GM19025 (cell line): Measurements from ENCODE around the gene KIAA0040.
A peak's percentile ranks its signal among the peaks of the same experiment; 100 is the strongest.

ENCODE experiments used
- ATAC-seq: cut with Tn5 transposase; IDR thresholded peaks from one replicate; pipeline ENCODE4 v1.9.1; 2021; ENCODE audit warnings: mild to moderate bottlenecking, low read depth, moderate library complexity; ENCODE audit not compliant: unreplicated experiment

KIAA0040 gene

GRCh38 chr1:175192630-175193526 is at the start of gene KIAA0040:
Gene KIAA0040 (minus strand): TSS chr1:175192776. CDS start chr1:175161013, 31,763 bp downstream.
- ATAC-seq, result peak; percentile 55

DNA sequence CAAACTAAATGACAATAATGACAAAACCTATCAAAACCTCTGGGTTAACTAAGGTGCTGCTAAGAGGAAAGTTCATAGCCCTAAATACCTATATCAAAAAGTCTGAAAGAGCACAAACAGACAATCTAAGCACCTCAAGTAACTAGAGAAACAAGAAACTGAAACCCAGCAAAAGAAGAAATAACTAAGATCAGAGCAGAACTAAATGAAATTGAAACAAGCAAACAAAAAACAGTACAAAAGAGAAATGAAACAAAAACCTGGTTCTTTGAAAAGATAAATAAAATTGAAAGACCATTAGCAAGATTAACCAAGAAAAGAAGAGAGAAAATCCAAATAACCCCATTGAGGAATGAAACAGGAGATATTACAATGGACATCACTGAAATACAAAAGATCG is 44.8 kb upstream of the KIAA0040 start:
- peak; percentile 74 for ATAC-seq

DNA sequence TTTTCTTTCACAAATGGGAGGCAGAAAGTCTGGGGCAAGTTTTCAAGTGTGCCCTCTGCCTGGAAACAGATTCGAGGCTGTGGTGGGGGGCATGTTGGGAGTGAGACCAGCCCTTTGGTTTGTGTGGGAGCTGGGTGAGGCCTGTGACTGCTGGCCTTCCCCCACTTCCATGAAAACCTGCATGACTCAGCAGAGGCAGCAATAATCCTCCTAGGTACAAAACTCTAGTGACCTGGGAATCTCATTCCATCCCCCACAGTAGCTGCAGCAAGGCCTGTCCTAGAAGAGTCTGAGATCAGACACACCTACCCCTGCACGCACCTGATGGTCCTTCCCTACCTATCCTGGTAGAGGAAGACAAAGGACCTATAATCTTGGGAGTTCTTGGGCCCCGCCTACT is 42.1 kb upstream of the KIAA0040 start:
- ATAC-seq, result no peak

DNA sequence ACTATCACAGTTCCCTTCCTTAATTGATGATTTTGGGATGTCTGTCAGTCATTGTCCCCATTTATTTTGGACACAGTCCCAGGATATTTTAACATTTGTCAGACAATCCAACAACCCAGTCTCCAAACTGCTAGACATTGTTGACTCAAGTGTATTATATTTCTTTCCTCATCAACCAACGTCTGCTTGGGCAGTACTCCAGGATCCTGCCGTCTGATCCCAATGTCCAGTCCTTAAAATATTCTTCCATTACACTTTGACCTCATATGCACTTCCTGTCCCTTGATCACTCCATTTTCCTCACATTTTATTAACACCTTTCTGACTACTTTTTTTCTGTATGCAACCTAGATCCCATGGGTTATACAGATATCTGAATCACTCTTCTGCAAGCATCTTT is 39.8 kb upstream of the KIAA0040 start:
- ATAC-seq, result no peak

DNA sequence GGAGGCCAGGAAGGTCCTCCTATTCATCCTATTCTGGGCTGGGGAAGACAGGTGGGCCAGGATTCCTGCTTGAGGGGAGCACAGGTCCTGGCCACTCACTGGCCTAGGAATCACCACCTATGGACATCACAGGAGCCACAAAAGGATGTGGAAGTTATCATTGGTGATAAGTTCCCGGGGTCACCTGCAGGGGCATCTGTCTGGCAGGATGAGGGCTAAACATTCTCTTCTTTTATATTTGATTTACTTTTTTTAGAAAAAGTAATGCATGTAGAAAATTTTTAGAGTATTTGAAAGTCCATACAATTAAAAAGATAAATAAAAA is 33.2 kb upstream of the KIAA0040 start:
- ATAC-seq, result peak; percentile 18

DNA sequence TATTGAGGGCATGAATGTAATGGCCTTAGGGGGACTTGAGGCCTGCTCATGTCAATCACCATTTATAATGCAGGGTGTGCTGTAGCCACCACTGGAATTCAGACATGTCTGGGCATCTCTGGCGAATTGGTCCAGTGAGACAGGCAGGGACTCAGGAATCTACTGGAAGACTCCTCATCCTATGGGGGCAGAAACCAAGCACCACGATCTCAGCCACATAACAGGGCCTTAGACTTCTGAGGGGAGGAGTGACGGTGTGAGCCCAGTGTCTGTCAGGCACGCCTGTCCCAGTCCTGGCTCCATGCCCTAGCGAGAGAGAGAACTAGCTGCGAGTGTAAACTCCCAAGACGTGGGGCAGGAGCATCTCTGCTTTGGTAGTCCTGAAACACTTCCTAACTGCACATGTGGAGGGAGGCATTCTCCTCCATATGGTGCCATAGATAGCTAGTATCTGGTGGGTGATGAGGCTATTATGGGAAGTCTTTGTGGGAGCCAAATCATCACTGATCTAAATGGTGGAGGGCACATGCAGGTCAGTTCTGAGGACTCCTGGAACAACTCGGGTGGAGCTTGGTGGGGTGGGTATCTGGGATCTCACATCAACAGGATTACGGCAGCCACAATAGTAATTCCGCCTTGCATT is 29.8 kb upstream of the KIAA0040 start:
- ATAC-seq, result no peak

DNA sequence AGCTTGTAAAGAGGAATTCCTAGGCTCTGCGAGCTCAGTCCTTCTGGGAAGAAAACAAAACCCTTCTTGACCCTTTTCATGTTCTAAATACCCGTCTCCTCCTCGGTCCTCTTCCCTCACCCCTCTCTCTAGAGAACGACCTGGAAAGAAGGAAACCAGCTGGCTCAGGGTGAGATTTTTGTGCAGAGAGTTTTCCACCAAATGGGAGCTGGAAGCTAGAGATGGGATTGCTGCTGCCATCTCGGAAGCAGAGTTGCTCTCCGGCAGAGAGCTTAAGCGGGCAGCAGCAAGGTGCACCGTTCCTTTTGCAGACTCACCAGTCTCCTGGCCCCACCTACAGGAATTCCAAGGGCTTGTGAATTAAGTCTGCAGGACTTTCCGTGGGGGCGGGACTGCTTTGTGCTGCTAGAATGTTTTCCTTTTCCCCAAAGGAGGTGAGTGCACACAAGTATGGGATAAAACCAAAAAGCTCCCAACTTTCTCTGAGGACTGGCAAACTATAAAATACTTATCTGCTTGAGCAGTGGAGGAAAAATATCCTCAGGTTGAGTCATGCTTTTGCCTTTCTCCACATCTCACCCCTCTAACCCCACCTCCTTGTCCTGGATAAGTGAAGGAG is 29.1 kb upstream of the KIAA0040 start:
- no peak for ATAC-seq

DNA sequence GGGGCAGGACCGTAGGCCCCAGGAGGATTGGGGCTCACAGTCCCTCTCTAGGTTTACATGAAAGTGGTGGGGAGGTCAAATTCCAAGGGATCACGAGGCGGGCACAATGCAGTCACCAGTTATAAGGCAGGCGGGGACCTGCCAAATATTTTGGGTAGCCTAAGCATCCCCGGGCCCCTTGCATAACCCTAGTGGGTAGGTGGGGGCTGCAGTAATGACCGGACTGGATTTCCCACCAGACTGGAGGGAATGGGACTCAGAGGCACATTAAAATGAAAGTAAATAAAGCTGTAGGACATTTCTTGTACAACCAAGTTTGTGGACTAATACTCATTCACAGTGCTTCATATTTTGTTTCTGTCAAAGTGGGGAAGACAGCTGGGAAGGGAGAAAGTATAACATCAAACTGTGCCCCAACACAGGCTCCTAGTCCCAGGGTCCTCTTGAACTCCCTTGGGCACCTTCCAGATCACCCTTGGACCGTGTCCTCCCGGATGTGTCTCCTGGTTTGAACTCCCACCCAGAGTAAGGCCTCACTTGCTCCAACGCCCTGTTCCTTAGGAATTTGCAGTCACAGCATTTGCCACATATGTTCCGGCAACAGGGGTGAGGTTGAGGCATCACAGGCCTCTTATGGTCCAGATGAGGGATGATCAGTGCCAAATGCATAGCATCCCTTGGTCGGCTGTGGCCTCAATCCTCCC is 28.4 kb upstream of the KIAA0040 start:
- no peak for ATAC-seq

DNA sequence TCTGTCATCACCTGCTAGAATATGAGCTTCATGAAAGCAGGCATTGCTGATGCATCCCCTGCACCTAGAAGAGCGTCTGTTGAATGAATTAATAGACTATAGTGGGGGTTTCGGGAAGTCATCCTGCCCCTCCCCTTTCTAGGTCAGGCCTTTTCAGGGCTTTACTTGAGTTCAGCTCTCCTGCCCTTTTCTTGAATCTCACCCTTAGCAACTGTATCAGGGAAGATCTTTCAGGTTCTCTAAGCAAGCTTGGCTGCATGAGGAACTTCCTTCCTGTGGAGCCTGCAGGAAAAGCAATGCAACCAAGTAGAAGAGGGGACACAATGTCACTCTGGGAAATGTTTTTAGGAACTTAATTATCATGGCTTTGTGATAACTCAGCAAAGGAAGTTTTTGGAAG is 27.2 kb upstream of the KIAA0040 start:
- no peak for ATAC-seq

DNA sequence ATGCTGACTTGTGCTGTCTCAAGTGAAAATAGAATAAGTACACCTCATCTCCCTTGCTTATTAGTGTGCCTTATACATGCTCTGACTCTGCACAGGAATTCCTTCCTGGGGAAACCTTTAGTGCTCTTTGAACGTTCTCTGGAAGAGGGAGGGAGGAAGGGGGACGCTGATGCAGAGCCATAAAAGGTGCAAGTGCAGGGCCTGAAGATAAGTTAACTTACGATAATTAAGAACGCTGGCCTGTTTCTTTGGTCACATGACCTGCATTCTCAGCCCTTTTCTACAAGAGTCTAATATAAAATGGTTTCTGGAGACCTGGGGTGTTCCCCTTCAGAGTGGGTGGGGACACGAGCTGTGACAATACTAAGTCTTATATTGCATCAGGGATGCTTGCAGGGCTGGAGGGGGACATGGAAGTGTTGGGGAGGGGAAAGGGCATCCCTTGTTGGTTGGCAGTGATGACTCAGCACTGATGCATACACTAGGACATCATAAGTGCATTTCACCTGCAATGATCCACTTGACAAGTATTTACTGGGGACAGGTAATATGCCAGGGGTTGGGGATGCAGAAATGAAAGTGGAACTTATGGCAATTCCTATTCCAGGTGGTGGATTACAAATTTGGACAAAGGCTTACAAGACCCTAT is 26.3 kb upstream of the KIAA0040 start:
- no peak for ATAC-seq

GRCh38 chr1:175217721-175218531 is 25.4 kb upstream of the KIAA0040 start:
- ATAC-seq, result no peak

GRCh38 chr1:175216444-175216843 is 23.9 kb upstream of the KIAA0040 start:
- no peak for ATAC-seq

DNA sequence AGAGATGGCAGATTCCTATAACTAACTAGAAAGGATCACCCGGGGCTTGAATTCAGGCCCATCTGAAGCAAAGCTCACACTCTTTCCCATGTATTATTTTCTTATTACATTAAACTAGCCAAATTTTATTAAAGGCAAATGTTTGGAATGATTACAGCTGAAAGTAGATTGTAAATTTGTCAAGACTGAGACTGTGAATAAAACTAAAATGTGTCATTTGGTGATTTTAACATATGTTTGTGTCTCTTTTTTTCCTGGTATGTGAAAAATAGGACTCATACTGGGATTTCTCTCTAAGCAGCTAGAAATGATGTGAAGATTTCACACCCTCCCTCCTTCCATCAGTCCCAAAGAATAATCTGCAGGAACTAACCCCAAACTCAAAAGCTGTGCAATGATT is 19.1 kb upstream of the KIAA0040 start:
- ATAC-seq, result no peak

DNA sequence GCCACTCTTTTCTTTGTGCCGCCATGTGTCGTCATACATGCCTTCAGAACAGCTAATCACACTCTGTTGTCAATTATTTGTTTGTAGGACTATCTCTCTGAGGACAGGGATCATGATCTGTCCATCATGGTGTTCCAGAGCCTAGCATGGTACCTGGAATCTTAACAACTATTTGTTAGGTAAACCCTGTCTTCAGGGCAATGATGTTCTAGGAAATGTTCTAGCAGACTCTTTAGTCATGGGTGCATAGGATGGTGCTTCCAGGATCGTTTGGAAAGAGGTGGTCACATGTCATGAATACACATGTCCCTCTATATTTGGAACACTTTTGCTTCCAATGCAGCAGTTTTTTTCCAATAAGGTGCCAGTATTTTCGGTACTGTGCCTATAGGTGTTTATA is 18.2 kb upstream of the KIAA0040 start:
- ATAC-seq, result no peak

GRCh38 chr1:175209493-175209921 is 16.9 kb upstream of the KIAA0040 start:
- ATAC-seq, result peak; percentile 37

GRCh38 chr1:175208773-175209492 is 16.4 kb upstream of the KIAA0040 start:
- peak; percentile 87 for ATAC-seq

DNA sequence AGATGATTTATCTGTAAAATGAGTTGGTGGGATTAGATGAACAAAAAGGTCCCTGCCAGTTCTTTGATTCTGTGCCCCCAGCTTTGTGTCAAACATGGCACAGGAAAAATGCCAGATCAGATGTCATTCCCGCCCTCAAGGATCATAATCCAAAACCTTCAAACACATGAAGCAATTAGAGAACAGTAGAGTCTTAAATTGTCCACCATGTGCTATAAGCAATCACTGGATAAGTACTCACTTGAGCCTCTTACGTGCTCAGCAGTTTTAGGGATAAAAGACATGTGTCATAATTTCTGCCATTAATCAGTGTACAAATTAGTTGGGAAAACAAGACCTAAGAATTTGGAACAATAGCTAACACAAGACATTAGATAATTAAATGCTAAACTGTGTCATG is 15.4 kb upstream of the KIAA0040 start:
- ATAC-seq, result no peak

DNA sequence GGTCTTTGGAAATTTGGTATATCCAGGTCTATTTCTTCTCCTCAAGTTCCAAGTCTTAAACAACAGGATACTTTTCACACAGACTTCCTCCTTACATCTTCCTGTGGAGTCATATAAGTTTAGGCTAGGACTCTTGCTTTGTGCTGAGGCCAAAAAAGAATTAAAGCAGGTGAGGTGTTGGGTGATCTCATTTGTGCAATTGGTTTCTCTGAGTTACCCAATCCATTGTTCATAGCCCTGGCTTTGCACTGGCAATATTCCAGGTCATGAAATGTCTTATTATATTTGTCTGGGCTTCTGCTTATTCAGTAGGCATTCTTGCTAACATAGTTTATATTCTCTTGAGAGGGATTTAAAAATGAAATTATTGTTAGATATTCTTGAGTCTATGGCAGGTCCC is 14.1 kb upstream of the KIAA0040 start:
- no peak for ATAC-seq

DNA sequence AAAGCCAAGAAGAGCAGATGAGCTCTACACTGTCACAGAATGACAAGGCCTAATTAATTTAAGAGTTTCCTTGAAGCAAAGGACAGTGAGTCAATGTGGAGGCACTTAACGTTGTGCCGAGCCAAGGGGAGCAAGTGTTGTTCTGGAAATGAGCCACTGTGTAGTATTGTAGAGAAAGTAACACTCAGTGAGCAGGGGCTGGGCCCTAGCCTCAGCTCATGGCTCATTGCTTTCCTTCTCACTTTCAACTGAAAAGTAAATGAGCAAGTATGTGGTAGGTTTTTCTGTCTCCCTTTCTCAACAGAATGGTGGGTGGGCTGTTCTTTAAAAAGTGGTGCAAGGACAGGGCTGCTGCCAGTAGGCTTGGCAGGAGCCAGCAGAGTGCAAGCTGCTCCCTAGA is 11.8 kb upstream of the KIAA0040 start:
- ATAC-seq, result no peak
